ENCODE data around the gene OR6B3.

Gene OR6B3

DNA sequence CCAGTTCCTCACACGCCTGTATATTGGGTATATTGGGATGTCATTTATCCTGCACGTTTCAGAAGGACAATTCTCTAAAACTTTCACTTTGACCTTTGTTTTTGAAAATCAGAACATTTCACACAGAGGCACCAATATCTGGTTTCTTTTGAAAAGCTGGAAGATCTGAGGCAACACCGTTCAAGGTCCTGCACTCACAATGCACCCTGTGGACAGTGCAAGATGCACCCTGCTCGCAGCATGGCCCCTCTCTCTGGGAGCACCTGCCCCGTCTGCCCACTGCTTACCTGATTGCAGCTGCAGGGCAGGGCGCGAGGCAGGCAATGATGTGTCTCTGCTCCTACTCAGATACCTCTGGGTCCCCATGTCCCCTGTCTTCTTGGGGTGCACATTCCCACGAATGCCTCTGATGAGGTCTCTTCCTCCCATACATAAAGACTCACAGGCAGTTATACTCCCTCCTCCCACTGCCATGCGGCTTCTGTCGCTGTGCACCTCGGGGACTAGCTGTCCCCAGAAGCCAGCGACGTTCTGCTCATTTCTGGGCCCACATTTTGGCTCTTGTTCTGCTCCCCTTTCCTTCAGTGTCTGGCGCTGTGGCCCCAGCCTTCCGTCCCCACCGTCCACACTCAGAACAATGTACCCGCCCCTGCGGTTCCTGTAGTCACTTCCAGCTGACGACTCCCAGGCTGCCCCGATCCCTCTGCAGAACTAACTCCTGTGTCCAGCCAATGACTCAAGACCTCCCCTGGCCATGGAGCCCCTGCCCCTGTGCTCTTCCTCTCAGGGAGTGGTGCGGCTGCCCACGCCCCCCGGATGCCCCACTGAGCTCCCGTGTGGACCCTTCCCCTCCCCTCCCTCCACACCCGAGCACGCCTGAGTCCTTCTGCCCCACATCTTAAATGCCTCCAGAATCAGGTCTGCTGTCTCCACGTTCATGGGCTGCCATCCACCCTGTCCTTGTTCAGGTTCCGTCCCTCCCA is at the start of gene OR6B3:
OR6B3 (minus strand) TSS at position 349 of the 983 bp plus-strand sequence.
- Mint-ChIP-seq H3K4me3 (no peak within 1 kb of the TSS), H3K9me3 (no peaks in the 10 kb centered on the region), H3K27me3 (peaks cover 39% of the 10 kb centered on the region), H3K36me3 (no peaks in the 10 kb centered on the region), H3K4me1 (no peaks in the 10 kb centered on the region), H3K27ac (no peak within 1 kb of the TSS)

DNA sequence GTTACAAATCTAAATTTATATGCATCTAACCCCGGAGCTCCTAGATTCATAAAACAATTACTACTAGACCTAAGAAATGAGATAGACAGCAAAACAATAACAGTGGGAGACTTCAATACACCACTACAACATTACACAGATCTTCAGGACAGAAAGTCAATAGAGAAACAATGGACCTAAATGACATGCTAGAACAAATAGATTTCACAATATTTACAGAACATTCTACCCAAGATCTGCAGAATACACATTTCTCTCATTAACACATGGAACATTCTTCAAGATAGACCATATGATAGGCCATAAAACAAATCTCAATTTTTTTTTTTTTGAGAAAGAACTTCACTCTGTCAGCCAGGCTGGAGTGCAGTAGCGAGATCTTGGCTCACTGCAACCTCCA is 45.0 kb upstream of the OR6B3 start:
- Mint-ChIP-seq H3K36me3 (peaks cover 3% of the 10 kb centered on the region), H3K27me3 (peaks cover 50% of the 10 kb centered on the region), H3K4me3 (no peak overlapping the region), H3K27ac (no peak overlapping the region), H3K9me3 (peaks cover 15% of the 10 kb centered on the region), H3K4me1 (no peaks in the 10 kb centered on the region)

DNA sequence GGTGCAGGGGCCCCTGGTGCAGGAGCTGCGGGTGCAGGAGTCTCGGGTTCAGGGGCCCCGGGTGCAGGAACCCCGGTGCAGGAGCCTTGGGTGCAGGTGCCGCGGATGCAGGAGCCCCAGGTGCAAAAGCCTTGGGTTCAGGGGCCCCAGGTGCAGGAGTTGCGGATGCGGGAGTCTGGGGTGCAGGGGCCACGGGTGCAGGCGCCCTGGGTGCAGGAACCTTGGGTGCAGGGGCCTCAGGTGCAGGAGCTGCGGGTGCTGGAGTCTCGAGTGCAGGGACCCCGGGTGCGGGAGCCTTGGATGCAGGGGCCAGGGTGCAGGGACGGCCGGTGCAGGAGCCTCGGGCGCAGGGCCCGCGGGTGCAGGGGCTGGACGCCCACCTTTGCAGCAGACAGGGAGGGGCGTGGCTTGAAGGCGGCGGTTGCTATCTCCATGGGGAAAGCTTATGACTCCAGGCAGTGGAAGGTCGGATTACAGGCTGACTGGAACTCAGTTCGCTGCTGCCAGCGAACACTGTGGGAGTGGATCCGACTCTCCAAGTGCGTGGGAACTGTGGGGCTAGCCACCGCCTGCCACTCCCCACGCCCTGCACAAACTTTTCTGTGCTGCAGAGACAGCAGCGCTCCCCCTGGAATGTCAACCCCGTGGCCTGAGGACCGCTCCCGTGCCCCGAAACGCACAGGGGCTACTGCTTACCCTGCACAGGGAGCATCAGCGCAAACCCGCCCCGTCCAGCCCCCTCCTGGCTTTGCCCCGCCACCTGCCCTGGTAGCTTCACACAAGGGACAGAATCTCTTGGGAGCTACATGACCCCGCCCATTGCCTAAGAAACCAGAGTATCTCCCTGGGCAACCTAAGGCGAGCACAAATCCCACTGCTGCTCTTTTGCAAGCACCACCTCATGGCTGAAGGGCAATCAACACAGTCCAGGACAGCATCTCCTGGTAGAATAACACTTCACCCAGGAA is 42.5 kb upstream of the OR6B3 start:
- Mint-ChIP-seq H3K36me3 (peaks cover 6% of the 10 kb centered on the region), H3K9me3 (peaks cover 15% of the 10 kb centered on the region), H3K4me3 (no peak overlapping the region), H3K4me1 (no peaks in the 10 kb centered on the region), H3K27me3 (peaks cover 58% of the 10 kb centered on the region), H3K27ac (no peak overlapping the region)

DNA sequence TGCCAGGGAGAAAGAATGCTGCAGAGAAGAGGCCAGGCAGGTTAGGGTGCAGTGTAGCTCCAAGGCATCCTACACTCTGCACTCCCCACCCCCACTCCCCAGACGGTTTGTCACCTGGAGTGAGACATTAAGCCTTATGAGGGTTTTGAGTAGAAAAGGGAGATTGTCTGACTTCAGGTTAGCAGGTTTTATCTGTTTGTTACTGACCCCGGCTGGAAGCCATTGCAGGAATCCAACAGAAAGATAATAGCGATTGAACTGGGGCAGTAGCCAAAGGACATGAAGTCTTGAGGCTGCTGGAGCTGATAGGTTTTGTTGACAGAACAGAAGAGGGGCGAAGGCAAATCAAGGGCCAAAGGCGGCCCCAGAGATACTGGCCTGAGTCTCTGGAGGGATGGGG is 36.0 kb upstream of the OR6B3 start:
- no peaks in the 10 kb centered on the region for H3K4me1 Mint-ChIP-seq
- H3K27me3 Mint-ChIP-seq = peaks cover 33% of the 10 kb centered on the region
- H3K4me3 Mint-ChIP-seq = no peak overlapping the region
- peaks cover 7% of the 10 kb centered on the region for H3K36me3 Mint-ChIP-seq
- no peak overlapping the region for H3K27ac Mint-ChIP-seq
- H3K9me3 Mint-ChIP-seq = peaks cover 17% of the 10 kb centered on the region

DNA sequence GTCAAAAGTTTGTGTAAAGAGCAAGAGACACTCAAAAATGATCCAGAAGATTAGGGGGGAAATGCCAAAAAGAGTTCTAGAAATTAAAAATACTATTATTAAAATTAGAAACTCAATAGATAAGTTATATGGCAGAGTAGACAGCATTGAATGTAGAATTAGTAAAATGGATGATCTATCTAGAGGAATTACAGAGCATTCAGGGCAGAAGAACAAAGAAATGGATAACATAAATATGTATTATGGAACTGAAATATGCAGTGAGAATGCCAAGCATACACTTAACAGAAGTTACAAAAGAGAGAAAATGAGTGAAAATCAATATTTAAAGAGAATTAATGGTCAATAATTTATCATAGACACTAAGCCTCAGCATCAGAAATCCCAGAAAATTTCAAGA is 33.2 kb upstream of the OR6B3 start:
- peaks cover 17% of the 10 kb centered on the region for H3K9me3 Mint-ChIP-seq

DNA sequence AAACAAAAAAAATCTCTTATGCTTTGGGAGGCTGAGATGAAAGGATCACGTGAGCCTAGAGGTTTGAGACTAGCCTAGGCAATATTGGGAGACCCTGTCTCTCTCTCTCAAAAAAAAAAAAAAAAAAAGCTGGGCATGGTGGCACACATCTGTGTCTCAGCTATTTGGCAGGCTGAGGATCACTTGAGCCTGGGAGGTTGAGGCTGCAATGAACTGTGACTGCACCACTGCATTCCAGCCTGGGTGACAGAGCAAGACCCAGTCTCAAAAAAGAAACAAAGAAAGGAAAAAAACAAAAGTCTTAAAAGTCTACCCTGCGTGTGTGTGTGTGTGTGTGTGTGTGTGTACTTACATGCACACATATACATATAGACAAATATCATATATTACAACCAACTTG is 25.3 kb upstream of the OR6B3 start:
- Mint-ChIP-seq H3K4me1 (no peaks in the 10 kb centered on the region), H3K27me3 (peaks cover 24% of the 10 kb centered on the region), H3K4me3 (no peak overlapping the region), H3K27ac (no peak overlapping the region), H3K9me3 (peaks cover 25% of the 10 kb centered on the region), H3K36me3 (peaks cover 4% of the 10 kb centered on the region)

More for the DNA sequence above, 33.2 kb upstream of the OR6B3 start:
- peaks cover 3% of the 10 kb centered on the region for H3K36me3 Mint-ChIP-seq
- no peak overlapping the region for H3K27ac Mint-ChIP-seq
- no peak overlapping the region for H3K4me3 Mint-ChIP-seq
- H3K27me3 Mint-ChIP-seq = peaks cover 25% of the 10 kb centered on the region
- no peaks in the 10 kb centered on the region for H3K4me1 Mint-ChIP-seq

DNA sequence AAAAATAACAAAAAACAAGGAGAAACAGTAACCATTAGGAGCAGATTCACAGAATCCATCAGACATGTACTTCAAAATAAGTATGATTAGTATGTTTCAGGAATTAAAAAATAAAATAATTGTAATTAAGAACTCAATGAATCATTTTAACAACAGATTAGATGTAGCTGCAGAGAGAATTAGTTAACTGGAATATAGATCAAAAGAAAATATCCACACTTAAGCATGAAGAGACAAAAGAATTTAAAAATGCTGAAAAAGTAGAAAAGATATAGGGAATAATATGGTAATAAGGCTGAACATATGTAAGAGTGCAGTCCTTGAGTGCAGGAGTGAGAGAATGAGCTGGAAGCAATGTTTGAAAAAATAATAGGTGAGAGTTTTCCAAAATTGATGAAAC is 24.1 kb upstream of the OR6B3 start:
- peaks cover 25% of the 10 kb centered on the region for H3K9me3 Mint-ChIP-seq
- H3K36me3 Mint-ChIP-seq = peaks cover 4% of the 10 kb centered on the region
- H3K4me3 Mint-ChIP-seq = no peak overlapping the region
- H3K27me3 Mint-ChIP-seq = peaks cover 17% of the 10 kb centered on the region
- H3K4me1 Mint-ChIP-seq = no peaks in the 10 kb centered on the region
- H3K27ac Mint-ChIP-seq = no peak overlapping the region

DNA sequence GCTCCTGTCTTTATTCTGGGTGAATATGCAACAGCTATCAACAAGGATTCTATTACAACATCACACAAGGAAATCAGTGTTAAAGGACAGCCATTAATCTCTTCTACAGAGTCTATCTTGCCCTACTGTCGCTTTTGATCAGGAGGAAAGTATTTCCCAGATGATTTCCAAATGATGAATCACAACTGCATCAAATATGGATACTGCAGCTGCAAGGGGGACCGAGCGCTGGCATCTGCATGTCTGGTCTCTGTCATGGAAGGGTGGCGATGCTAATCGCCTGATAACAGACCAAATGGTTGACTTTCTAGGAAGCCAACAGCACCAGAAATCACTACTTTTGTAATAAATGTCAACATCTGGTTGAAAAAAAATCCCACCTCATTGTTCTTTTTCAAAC is 21.2 kb upstream of the OR6B3 start:
- peaks cover 4% of the 10 kb centered on the region for H3K36me3 Mint-ChIP-seq
- no peaks in the 10 kb centered on the region for H3K4me1 Mint-ChIP-seq
- H3K9me3 Mint-ChIP-seq = peaks cover 25% of the 10 kb centered on the region
- H3K27me3 Mint-ChIP-seq = peaks cover 10% of the 10 kb centered on the region
- H3K4me3 Mint-ChIP-seq = no peak overlapping the region
- no peak overlapping the region for H3K27ac Mint-ChIP-seq

DNA sequence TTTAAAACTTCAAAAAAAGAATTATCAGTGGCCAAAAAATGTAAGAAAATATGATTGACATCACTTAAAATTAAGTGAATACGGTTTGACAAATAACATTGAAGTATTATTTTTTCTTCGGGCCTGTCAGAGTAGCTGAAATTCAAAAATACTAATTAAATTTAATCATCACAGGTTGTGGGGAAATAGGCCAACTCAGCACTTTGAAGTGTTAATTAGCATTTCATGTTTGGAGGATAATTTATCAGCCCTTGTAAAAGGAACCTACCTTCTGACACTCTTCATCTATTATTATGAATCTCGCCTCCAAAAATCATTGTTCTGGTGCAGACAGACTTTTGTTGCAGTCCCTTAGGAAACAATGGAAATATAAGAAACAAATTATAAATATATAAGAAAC is 17.6 kb upstream of the OR6B3 start:
- Mint-ChIP-seq H3K27ac (no peak overlapping the region), H3K27me3 (peaks cover 12% of the 10 kb centered on the region), H3K4me1 (no peaks in the 10 kb centered on the region), H3K36me3 (no peaks in the 10 kb centered on the region), H3K4me3 (no peak overlapping the region), H3K9me3 (peaks cover 3% of the 10 kb centered on the region)

DNA sequence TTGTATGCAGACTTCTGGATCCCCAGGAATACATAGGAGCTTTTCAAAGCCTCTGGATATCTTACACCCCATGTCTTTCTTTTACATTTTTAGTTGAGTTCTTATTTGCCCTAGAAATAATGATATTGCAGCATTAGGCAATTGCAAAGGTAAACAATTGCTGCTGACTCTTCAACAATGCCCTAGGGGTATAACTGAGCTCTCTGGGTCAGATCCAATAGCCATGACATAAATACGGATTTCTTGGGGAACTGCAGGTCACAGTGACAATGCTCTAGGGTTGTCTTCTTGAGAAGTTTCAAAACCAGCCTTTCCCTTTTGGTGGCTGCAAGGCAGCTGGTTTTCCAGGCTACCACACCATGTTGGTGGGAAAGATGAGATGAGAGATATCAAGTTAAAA is 16.5 kb upstream of the OR6B3 start:
- no peak overlapping the region for H3K27ac Mint-ChIP-seq
- H3K36me3 Mint-ChIP-seq = no peaks in the 10 kb centered on the region
- peaks cover 7% of the 10 kb centered on the region for H3K27me3 Mint-ChIP-seq
- no peak overlapping the region for H3K4me3 Mint-ChIP-seq
- H3K4me1 Mint-ChIP-seq = no peaks in the 10 kb centered on the region
- no peaks in the 10 kb centered on the region for H3K9me3 Mint-ChIP-seq

DNA sequence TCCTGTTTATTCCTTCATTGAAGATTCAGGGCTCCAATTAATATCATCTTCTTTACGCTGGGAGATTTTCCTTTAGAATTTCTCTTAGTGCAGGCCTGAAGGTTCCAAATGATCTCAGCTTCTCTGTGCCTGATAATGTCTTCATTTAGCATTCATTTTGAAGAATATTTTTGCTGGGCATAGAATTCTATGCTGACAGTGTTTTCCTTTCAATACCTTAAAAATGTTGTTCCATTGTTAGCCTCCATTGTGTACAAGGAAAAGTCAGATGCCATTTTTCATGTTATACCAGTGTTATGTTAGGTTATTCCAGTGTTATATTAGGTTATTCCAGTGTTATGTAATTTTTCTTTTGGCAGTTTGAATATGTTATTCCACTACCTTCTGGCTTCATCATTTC is 14.9 kb upstream of the OR6B3 start:
- no peaks in the 10 kb centered on the region for H3K4me1 Mint-ChIP-seq
- no peak overlapping the region for H3K4me3 Mint-ChIP-seq
- no peaks in the 10 kb centered on the region for H3K36me3 Mint-ChIP-seq
- no peaks in the 10 kb centered on the region for H3K9me3 Mint-ChIP-seq
- H3K27me3 Mint-ChIP-seq = peaks cover 6% of the 10 kb centered on the region
- H3K27ac Mint-ChIP-seq = no peak overlapping the region

DNA sequence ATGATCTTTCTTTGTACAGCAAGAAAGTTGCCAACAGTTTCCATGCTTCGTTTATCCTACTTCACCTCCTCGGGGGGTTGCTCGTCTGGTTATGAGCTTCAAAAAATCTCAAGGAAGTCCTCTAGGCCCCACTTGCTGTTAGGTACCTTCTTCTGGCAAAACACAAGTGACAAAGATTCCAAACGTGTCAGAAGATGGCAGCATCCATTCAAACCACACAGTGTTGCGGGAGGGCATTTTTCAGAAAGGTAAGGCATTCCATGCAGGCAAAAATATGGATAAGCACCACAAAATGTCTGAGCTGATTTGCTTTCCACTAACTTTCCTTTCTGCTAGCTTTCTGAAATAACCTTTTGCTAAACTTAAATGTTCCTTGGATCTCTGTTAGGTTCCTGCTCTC is 13.2 kb upstream of the OR6B3 start:
- Mint-ChIP-seq H3K27ac (no peak overlapping the region), H3K9me3 (no peaks in the 10 kb centered on the region), H3K36me3 (no peaks in the 10 kb centered on the region), H3K4me3 (no peak overlapping the region), H3K27me3 (peaks cover 6% of the 10 kb centered on the region), H3K4me1 (no peaks in the 10 kb centered on the region)

DNA sequence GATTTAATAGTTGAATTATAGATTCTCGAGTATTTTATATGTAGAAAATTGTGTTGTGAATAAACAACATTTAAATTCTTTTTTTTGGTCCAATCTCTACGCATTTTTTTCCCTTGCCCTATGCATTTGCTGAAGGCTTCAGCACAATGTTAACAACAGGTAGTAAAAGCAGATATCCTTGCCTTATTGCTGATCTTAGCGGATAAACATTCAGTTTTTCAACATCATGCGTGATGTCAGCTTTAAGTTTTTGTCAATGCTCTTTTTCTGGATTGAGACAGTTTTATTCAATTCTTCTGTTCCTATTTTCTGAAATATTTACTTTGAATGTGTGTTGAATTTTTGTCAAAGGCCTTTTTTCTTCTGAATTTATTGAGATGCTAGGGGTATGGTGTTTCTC is 11.6 kb upstream of the OR6B3 start:
- H3K4me3 Mint-ChIP-seq = no peak overlapping the region
- H3K4me1 Mint-ChIP-seq = no peaks in the 10 kb centered on the region

DNA sequence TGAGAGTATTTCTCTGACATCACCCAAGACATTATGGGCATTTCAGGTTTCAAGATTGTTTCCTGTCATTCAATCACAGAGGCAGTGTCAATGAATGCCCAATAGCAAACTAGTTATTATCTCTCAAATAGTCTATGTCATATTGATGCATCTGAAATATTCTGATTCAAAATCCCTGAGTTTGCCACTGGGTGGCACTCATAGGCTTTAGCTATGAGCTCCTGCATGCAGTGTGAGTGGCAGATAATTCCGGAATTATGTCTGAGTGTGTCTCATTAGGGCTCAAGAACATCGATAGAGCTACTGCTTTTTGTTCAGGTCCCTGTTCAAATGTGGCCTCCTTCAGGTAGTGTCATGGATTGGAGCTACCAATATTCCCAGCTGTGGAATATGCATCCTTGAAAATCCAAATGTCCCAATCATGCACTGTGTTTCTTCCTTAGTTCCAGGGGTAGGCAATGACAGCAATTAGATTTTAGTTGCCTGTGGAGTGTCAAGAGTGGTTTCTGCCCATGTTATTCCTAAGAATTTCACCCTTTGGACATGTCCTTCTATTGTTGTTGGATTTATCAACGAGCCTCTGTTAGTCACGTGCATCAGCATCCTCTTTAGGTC is 7.8 kb upstream of the OR6B3 start:
- Mint-ChIP-seq H3K9me3 (no peaks in the 10 kb centered on the region), H3K36me3 (no peaks in the 10 kb centered on the region), H3K27me3 (peaks cover 7% of the 10 kb centered on the region), H3K4me3 (no peak overlapping the region), H3K27ac (no peak overlapping the region), H3K4me1 (no peaks in the 10 kb centered on the region)

More for the DNA sequence above, 11.6 kb upstream of the OR6B3 start:
- Mint-ChIP-seq H3K9me3 (no peaks in the 10 kb centered on the region), H3K27me3 (peaks cover 8% of the 10 kb centered on the region), H3K36me3 (no peaks in the 10 kb centered on the region), H3K27ac (no peak overlapping the region)

DNA sequence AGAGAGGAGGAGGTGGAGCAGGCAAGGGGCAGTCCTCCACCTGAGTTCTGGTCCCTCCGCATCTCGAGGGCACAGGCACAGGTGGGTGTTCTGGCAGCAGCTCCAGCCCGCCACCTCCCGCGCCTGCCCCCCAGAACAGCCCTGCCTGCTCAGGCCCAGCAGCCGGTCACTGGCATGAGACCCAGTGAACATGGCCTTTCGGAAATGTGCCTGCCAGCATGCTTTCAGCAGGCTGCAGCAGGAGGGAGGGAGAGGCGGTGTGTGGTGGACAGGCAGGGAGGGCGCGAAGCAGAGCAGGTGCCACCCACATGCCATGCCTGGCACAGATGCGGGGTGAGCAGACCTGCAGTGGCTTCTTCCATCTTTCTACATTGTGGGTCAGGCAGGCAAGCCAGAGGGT is 3.4 kb upstream of the OR6B3 start:
- H3K4me3 Mint-ChIP-seq = no peak overlapping the region
- no peaks in the 10 kb centered on the region for H3K9me3 Mint-ChIP-seq
- no peak overlapping the region for H3K27ac Mint-ChIP-seq
- H3K27me3 Mint-ChIP-seq = peaks cover 32% of the 10 kb centered on the region
- H3K36me3 Mint-ChIP-seq = no peaks in the 10 kb centered on the region
- no peaks in the 10 kb centered on the region for H3K4me1 Mint-ChIP-seq
